Germinal center (tissue), 1 donor: ENCODE measurements around the gene HK1.

ENCODE experiments used
- DNase-seq: peaks from one replicate; pipeline ENCODE4 v3.0.0; 2012; ENCODE audit warnings: mixed read lengths, low spot score

The HK1 gene

GRCh38 chr10:69348816-69349541 is 70.7 kb downstream of the HK1 start:
- DNase-seq: peak; percentile 64

- DNase-seq: no peak
These were observed 71.2 kb downstream of the HK1 start for GRCh38 chr10:69349542-69349888.

GRCh38 chr10:69351589-69351988 is 73.3 kb downstream of the HK1 start:
- DNase-seq: no peak

GRCh38 chr10:69352569-69353264 is 74.4 kb downstream of the HK1 start:
- no peak for DNase-seq

GRCh38 chr10:69353977-69354635 is 75.8 kb downstream of the HK1 start:
- DNase-seq: no peak

- DNase-seq: no peak
These were observed 77.9 kb downstream of the HK1 start for GRCh38 chr10:69356187-69356586.

GRCh38 chr10:69358148-69358795 is 80.0 kb downstream of the HK1 start:
- no peak for DNase-seq

GRCh38 chr10:69359148-69359547 is 80.9 kb downstream of the HK1 start:
- no peak for DNase-seq

- DNase-seq: no peak
These were observed 81.3 kb downstream of the HK1 start for GRCh38 chr10:69359594-69359993.

GRCh38 chr10:69360485-69361302 is 82.4 kb downstream of the HK1 start:
- no peak for DNase-seq

GRCh38 chr10:69361303-69361614 is 83.0 kb downstream of the HK1 start:
- no peak for DNase-seq

GRCh38 chr10:69362471-69362954 is 84.2 kb downstream of the HK1 start:
- no peak for DNase-seq

- DNase-seq: no peak
These were observed 85.4 kb downstream of the HK1 start for GRCh38 chr10:69363666-69364065.

- no peak for DNase-seq
These were observed 86.1 kb downstream of the HK1 start for GRCh38 chr10:69364232-69364940.

GRCh38 chr10:69366738-69367137 is 88.4 kb downstream of the HK1 start:
- no peak for DNase-seq

- DNase-seq: no peak
These were observed 89.2 kb downstream of the HK1 start for GRCh38 chr10:69367469-69367868.

- DNase-seq: no peak
These were observed 94.1 kb downstream of the HK1 start for GRCh38 chr10:69372126-69372980.

GRCh38 chr10:69374242-69374641 is 95.9 kb downstream of the HK1 start:
- DNase-seq: no peak

- DNase-seq: no peak
These were observed 96.6 kb downstream of the HK1 start for GRCh38 chr10:69374931-69375306.
